Limb (tissue), 2 donors: ENCODE results near the gene HMCES.
"Not testable (repeated sequence)": the region's sequence is repeated elsewhere in the genome, so short reads cannot be mapped to it uniquely, and the experiment has no call there.

Experiments used
- DNase-seq, 2 donors: peaks; one replicate each; pipeline ENCODE4 v3.0.0-alpha.2; 2016; ENCODE audit errors: extremely low spot score in 2 of 2

The HMCES gene

GRCh38 chr3:129257609-129258008 lies 21.1 kb upstream of the HMCES start:
- DNase-seq, result no peak

GRCh38 chr3:129259612-129260477 lies 18.8 kb upstream of the HMCES start:
- DNase-seq, result no peak

DNA sequence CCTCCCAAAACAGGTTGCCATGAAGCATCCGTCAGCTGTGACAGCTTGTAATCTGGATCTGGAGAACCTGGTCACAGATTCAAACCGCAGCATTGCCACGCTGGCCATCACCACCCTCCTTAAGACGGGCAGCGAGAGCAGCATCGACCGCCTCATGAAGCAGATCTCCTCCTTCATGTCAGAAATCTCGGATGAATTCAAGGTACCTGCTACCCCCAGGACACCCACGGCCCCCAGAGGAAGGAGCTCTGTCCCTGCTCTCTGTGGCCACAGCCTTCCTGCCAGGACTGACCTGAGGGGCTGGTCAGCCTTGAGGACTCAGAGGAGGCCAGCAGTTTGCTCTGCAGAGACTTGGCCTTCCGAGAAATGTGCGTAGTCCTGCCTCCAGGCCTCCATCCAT lies 18.1 kb upstream of the HMCES start:
- no peak for DNase-seq

DNA sequence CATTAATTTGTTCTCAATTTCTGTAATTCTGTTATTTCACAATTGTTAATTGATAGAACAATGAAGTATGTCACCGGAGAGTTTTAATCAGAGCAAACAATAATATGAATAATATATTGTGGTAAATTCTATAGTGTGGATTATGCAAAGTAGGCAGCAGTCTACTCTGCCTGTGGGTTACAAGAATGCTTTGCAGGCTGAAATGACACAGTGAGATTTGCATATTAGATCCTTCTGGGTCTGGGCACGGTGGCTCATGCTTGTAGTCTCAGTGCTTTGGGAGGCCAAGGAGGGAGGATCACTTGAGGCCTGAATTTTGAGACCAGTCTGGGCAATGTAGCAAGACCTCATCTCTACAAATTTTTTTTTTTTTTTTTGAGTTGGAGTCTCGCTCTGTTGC lies 16.8 kb upstream of the HMCES start:
- no peak for DNase-seq

- DNase-seq, result no peak
Observed at GRCh38 chr3:129263161-129263910, 15.3 kb upstream of the HMCES start.

DNA sequence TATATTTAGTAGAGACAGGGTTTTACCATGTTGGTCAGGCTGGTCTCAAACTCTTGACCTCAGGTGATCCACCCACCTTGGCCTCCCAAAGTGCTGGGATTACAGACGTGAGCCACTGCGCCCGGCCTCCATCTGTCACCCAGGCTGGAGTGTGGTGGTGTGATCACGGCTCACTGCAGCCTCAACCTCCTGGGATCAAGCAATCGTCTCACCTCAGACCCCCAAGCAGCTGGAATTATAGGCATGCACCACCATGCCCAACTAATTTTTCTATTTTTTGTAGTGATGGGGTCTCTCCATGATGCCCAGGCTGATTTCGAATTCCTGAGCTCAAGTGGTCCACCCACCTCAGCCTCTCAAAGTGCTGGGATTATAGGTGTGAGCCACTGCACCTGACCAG lies 13.7 kb upstream of the HMCES start:
- not testable (repeated sequence) for DNase-seq

DNA sequence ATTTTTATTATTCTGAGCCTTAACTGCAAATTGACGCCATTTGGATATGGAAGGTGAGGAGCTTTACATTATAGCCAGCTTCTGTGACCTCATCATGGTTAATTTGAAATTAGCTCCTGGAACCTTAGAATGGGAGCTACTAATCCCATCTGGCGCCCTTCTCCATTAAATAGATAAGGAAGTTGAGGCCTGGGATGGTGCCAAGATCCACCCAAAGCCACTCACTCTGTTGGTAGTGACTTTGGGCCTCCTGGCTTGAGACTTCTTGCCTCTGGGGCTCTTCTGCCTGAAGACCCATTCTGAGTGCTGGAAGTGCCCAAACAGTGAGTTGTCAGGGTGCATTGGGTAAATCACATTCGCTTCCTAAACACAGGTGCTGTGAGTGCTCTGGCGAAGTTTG lies 12.0 kb upstream of the HMCES start:
- DNase-seq, result no peak

- no peak for DNase-seq
Observed at GRCh38 chr3:129268396-129268795, 10.3 kb upstream of the HMCES start.

- DNase-seq, result no peak
Observed at GRCh38 chr3:129271674-129272073, 7.0 kb upstream of the HMCES start.

GRCh38 chr3:129276385-129276784 lies 2.3 kb upstream of the HMCES start:
- no peak for DNase-seq

DNA sequence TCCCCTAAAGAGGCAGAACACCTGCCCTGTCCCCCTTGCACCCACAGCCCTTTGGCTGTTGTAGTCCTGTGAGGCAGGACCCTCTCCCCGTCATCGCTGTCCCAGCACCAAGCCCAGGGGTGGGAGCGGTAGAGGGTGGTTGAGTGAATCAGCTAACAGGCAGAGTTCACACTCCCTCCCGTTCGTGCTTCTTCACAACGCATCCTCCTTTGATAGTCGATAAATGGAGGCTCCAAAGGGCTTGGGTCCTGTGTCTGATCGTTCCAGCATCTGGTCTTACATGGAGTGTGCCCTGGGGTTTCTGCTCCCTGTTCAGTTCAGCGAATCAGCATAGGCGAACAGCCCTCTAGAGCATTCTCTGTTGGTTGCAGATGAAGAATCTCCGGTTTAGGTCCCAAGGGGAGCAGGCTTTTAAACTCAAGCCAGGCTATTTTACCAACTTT lies 820 bp upstream of the HMCES start:
- DNase-seq, result peak in 1 of 2 donors; percentile 8

DNA sequence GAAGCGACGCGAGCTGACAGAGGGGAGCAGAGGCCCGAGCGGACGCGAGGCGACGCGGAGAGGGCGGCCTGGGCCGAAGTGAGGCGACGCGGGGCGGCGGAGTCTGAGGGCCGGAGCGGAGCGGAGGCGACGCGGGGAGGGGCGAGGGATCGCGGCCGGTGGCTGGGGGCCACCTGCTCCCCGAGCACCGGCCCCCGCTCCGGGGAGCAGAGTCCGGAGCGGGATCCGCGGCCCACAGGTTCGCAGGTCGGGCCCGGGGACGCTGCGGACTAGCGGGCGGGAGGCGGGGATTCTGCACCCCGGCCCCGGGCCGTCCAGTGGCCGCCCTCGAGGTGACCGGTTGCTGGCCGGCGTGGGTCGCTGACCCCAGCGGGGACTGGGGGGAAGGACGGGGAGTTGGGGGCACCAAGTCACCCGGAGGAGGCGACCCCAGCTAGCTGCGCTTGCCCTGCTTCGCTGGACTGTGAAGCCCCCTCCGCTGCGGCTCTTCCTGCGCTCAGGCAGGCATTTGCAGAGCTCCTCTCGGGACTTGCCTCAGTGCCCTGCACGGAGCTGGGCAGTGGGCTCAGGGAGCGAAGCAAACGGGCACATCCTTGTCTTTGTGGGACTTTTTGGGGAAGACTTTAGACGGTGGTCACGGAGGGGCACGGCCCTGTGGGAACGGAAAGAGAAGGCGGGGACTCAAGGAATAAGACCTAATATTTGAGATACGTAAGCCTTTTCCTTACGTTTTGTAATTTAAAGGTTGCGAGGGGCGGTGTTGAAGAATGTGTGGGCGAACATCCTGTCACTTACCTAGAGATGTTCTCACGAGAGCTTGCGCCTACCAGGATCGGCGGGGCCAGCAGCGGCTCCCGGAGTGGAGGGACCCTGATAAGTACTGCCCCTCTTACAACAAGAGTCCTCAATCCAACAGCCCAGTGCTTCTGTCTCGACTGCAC lies 566 bp downstream of the HMCES start:
- DNase-seq, result peak; percentile 22 to 67

DNA sequence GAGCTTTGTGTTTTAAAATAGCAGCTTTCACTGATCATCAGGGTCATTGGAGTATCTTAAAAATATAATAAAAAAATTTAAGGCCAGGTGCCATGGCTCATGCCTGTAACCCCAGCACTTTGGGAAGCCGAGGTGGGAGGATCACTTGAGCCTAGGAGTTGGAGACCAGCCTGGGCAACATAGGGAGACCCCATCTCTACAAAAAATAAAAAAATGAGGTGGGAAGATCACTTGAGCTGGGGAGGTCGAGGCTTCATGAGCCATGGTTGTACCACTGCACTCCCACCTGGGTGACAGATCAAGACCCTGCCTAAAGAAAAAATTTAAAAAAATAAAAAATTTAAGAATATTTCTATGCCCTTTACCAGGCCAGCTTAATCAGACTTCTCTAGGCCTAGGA lies 1.5 kb downstream of the HMCES start:
- no peak for DNase-seq

GRCh38 chr3:129281726-129282125 lies 3.1 kb downstream of the HMCES start:
- DNase-seq, result no peak

- no peak for DNase-seq
Observed at GRCh38 chr3:129282727-129283327, 4.2 kb downstream of the HMCES start.

GRCh38 chr3:129286081-129286480 lies 7.4 kb downstream of the HMCES start:
- DNase-seq, result no peak

DNA sequence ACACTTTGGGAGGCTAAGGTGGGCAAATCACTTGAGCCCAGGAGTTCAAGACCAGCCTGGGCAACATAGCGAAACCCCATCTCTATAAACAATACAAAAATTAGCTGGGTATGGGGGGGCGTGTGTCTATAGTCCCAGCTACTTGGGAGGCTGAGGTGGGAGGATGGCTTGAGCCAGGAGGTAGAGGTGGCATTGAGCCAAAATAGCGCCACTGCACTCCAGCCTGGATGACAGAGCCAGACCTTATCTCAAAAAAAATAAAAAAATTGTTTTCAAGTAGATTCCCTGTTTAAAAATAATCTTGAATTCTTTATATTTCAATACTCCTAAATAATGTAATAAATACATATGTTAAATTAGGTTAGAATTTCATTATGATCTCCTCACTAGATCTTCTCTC lies 9.8 kb downstream of the HMCES start:
- DNase-seq, result no peak

GRCh38 chr3:129289201-129289921 lies 10.7 kb downstream of the HMCES start:
- no peak for DNase-seq

- DNase-seq, result no peak
Observed at GRCh38 chr3:129291236-129291886, 12.7 kb downstream of the HMCES start.

- no peak for DNase-seq
Observed at GRCh38 chr3:129295286-129295685, 16.6 kb downstream of the HMCES start.
